GM18873 (cell line): ENCODE data around the gene MED22.
"Not testable (repeated sequence)": the region's sequence is repeated elsewhere in the genome, so short reads cannot be mapped to it uniquely, and the experiment has no call there.

Experiments used
- ATAC-seq: cut with Tn5 transposase; IDR thresholded peaks from one replicate; pipeline ENCODE4 v1.9.1; 2021; ENCODE audit warnings: mild to moderate bottlenecking, moderate library complexity, moderate number of reproducible peaks; ENCODE audit not compliant: unreplicated experiment, low FRiP score

The MED22 gene

GRCh38 chr9:133377280-133377679 lies 29.3 kb upstream of the MED22 start:
- not testable (repeated sequence) for ATAC-seq

- peak; percentile 77 for ATAC-seq
Observed at GRCh38 chr9:133375724-133376654, 28.1 kb upstream of the MED22 start, which contains the start of the genes STKLD1 and SURF4. Gene STKLD1, plus strand, starts transcription at chr9:133376366. Its CDS starts 108 bp downstream, at chr9:133376474. Gene SURF4, minus strand, starts transcription at chr9:133376060. Its CDS starts 91 bp downstream, at chr9:133375969.

GRCh38 chr9:133375116-133375723 lies 27.3 kb upstream of the MED22 start:
- ATAC-seq, result no peak

GRCh38 chr9:133374612-133375115 lies 26.7 kb upstream of the MED22 start:
- ATAC-seq, result no peak

- no peak for ATAC-seq
Observed at GRCh38 chr9:133372144-133372543, 24.2 kb upstream of the MED22 start.

- ATAC-seq, result no peak
Observed at GRCh38 chr9:133371261-133371711, 23.4 kb upstream of the MED22 start.

- no peak for ATAC-seq
Observed at GRCh38 chr9:133370685-133371084, 22.8 kb upstream of the MED22 start.

- no peak for ATAC-seq
Observed at GRCh38 chr9:133369933-133370332, 22.0 kb upstream of the MED22 start.

GRCh38 chr9:133369422-133369821 lies 21.5 kb upstream of the MED22 start:
- no peak for ATAC-seq

- ATAC-seq, result no peak
Observed at GRCh38 chr9:133368249-133368881, 20.4 kb upstream of the MED22 start.

GRCh38 chr9:133367778-133368177 lies 19.8 kb upstream of the MED22 start:
- no peak for ATAC-seq

- no peak for ATAC-seq
Observed at GRCh38 chr9:133367221-133367620, 19.3 kb upstream of the MED22 start.

- no peak for ATAC-seq
Observed at GRCh38 chr9:133366435-133366834, 18.5 kb upstream of the MED22 start.

- ATAC-seq, result no peak
Observed at GRCh38 chr9:133362359-133363044, 14.6 kb upstream of the MED22 start.

GRCh38 chr9:133361507-133362092 lies 13.7 kb upstream of the MED22 start:
- no peak for ATAC-seq

GRCh38 chr9:133360400-133361393 lies 12.8 kb upstream of the MED22 start:
- ATAC-seq, result no peak

- ATAC-seq, result no peak
Observed at GRCh38 chr9:133359399-133360175, 11.7 kb upstream of the MED22 start.

- ATAC-seq, result no peak
Observed at GRCh38 chr9:133357656-133358055, 9.7 kb upstream of the MED22 start.
